Lower lobe of right lung (tissue), 2 donors: ENCODE results near the gene RBM3. TPM values are rescaled to one million over a fixed set of nuclear protein-coding genes. Genes with fewer than 3 reads are reported as not detected.
"Not testable (repeated sequence)": the region's sequence is repeated elsewhere in the genome, so short reads cannot be mapped to it uniquely, and the experiment has no call there.

Experiments used
- ATAC-seq, 2 donors: fragments of 200-7000 bp; cut with Tn5 transposase; one replicate each; pipeline ENCODE4 v1.9.1; 2020 to 2022; ENCODE audit warnings: mild to moderate bottlenecking in 2 of 2, moderate library complexity in 2 of 2
- DNase-seq: peaks from one replicate; pipeline ENCODE4 v3.0.0-alpha.2; 2020
- H3K27ac ChIP-seq: fragments of 200-600 bp; one replicate; pipeline ENCODE4 v1.8.0; 2022
- H3K27me3 ChIP-seq: fragments of 200-600 bp; one replicate; pipeline ENCODE4 v1.8.0; 2022; ENCODE audit warnings: low read depth
- H3K36me3 ChIP-seq: fragments of 200-600 bp; one replicate; pipeline ENCODE4 v1.8.0; 2022; ENCODE audit warnings: mild to moderate bottlenecking
- H3K4me1 ChIP-seq: fragments of 200-600 bp; one replicate; pipeline ENCODE4 v1.8.0; 2022
- H3K4me3 ChIP-seq: fragments of 200-600 bp; one replicate; pipeline ENCODE4 v1.8.0; 2022; ENCODE audit warnings: mild to moderate bottlenecking
- H3K9me3 ChIP-seq: fragments of 200-600 bp; one replicate; pipeline ENCODE4 v1.8.0; 2022
- CTCF ChIP-seq: fragments of 200-600 bp; IDR thresholded peaks from one replicate; pipeline ENCODE4 v1.8.0; 2022; ENCODE audit warnings: antibody characterized with exemption, mild to moderate bottlenecking
- intact Hi-C: fragments of 100-400 bp; cut with DNase I; formaldehyde crosslinking; loops from one replicate; pipeline ENCODE4 v1.11.0; 2022
- total RNA-seq: library from RNA; stranded (reverse); fragmentation: NEBNext Ultra II Directional; extraction: Animal tissue kit (Norgen Biotek cat#: 25700); gene quantifications from one replicate; pipeline ENCODE4 v1.2.1, GENCODE V29; 2021
- donor health status: DM: no; HTN: yes; CAD: no; lungs with severe emphysema.

The RBM3 gene
- total RNA-seq, 1 donor from 2014 or later = 157 TPM

GRCh38 chrX:48541140-48541814 lies 33.0 kb upstream of the RBM3 start:
- intact Hi-C loops = no loop called here
- Histone ChIP-seq H3K27me3 (no peaks in the 10 kb centered on the region), H3K9me3 (no peaks in the 10 kb centered on the region), H3K4me3 (no peak overlapping the region), H3K27ac (no peak overlapping the region), H3K36me3 (peaks cover 29% of the 10 kb centered on the region), H3K4me1 (no peaks in the 10 kb centered on the region)
- no peak for TF ChIP-seq CTCF
- DNase-seq = no peak
- no peak for ATAC-seq

GRCh38 chrX:48548871-48549270 lies 25.4 kb upstream of the RBM3 start:
- intact Hi-C loops = no loop called here
- H3K9me3 ChIP-seq = no peaks in the 10 kb centered on the region
- no peaks in the 10 kb centered on the region for H3K4me1 ChIP-seq
- no peaks in the 10 kb centered on the region for H3K27me3 ChIP-seq
- no peak overlapping the region for H3K4me3 ChIP-seq
- H3K36me3 ChIP-seq = peaks cover 40% of the 10 kb centered on the region
- ATAC-seq (no peak), DNase-seq (no peak)
- H3K27ac ChIP-seq = no peak overlapping the region
- TF ChIP-seq CTCF = no peak

GRCh38 chrX:48555731-48556325 lies 18.5 kb upstream of the RBM3 start:
- H3K4me3 ChIP-seq, DNase-seq, H3K27ac ChIP-seq, ATAC-seq, H3K9me3 ChIP-seq, intact Hi-C loops, H3K27me3 ChIP-seq, H3K4me1 ChIP-seq: not testable (repeated sequence)
- H3K36me3 ChIP-seq = peaks cover 56% of the 10 kb centered on the region

GRCh38 chrX:48558271-48558670 lies 16.0 kb upstream of the RBM3 start:
- H3K4me1 ChIP-seq = no peaks in the 10 kb centered on the region
- no peaks in the 10 kb centered on the region for H3K27me3 ChIP-seq
- H3K27ac ChIP-seq = no peak overlapping the region
- H3K9me3 ChIP-seq = no peaks in the 10 kb centered on the region
- peaks cover 63% of the 10 kb centered on the region for H3K36me3 ChIP-seq
- peak in 1 of 2 donors; percentile 62 for ATAC-seq
- no peak for TF ChIP-seq CTCF
- intact Hi-C loops = no loop called here
- no peak for DNase-seq
- no peak overlapping the region for H3K4me3 ChIP-seq

- Histone ChIP-seq H3K27me3 (no peaks in the 10 kb centered on the region), H3K36me3 (peaks cover 60% of the 10 kb centered on the region), H3K4me1 (no peaks in the 10 kb centered on the region), H3K9me3 (no peaks in the 10 kb centered on the region), H3K4me3 (no peak overlapping the region), H3K27ac (no peak overlapping the region)
- DNase-seq (no peak), ATAC-seq (no peak)
- intact Hi-C loops = no loop called here
- TF ChIP-seq CTCF = no peak
Measured at GRCh38 chrX:48559636-48560035, 14.6 kb upstream of the RBM3 start.

- Histone ChIP-seq H3K36me3 (peaks cover 56% of the 10 kb centered on the region), H3K4me1 (no peaks in the 10 kb centered on the region), H3K9me3 (no peaks in the 10 kb centered on the region), H3K27ac (no peak overlapping the region), H3K4me3 (no peak overlapping the region), H3K27me3 (no peaks in the 10 kb centered on the region)
- intact Hi-C loops = no loop called here
- no peak for TF ChIP-seq CTCF
- DNase-seq = no peak
- ATAC-seq = no peak
Measured at GRCh38 chrX:48560056-48560455, 14.2 kb upstream of the RBM3 start.
